GM21367 (cell line): ENCODE data around the gene SLC12A5.

Experiments used
- ATAC-seq: cut with Tn5 transposase; IDR thresholded peaks from one replicate; pipeline ENCODE4 v1.9.1; 2021; ENCODE audit not compliant: unreplicated experiment

SLC12A5 gene

GRCh38 chr20:46006022-46006705 is 22.9 kb upstream of the SLC12A5 start:
- ATAC-seq, result no peak

GRCh38 chr20:46006964-46007363 is 22.1 kb upstream of the SLC12A5 start:
- ATAC-seq, result no peak

- no peak for ATAC-seq
Measured at GRCh38 chr20:46007671-46008070, 21.3 kb upstream of the SLC12A5 start.

GRCh38 chr20:46009816-46010215 is 19.2 kb upstream of the SLC12A5 start:
- ATAC-seq, result no peak

GRCh38 chr20:46010491-46011391 is 18.3 kb upstream of the SLC12A5 start:
- no peak for ATAC-seq

GRCh38 chr20:46011631-46012482 is 17.2 kb upstream of the SLC12A5 start:
- ATAC-seq, result no peak

- no peak for ATAC-seq
Measured at GRCh38 chr20:46012921-46013320, 16.1 kb upstream of the SLC12A5 start.

GRCh38 chr20:46013322-46013828 is 15.6 kb upstream of the SLC12A5 start:
- ATAC-seq, result no peak

- ATAC-seq, result no peak
Measured at GRCh38 chr20:46013829-46014516, 15.0 kb upstream of the SLC12A5 start.

GRCh38 chr20:46014517-46015396 is 14.3 kb upstream of the SLC12A5 start:
- ATAC-seq, result no peak

GRCh38 chr20:46017272-46017671 is 11.7 kb upstream of the SLC12A5 start:
- ATAC-seq, result no peak

- ATAC-seq, result no peak
Measured at GRCh38 chr20:46018112-46018511, 10.9 kb upstream of the SLC12A5 start.

GRCh38 chr20:46018611-46019010 is 10.4 kb upstream of the SLC12A5 start:
- no peak for ATAC-seq

GRCh38 chr20:46020555-46020954 is 8.5 kb upstream of the SLC12A5 start:
- no peak for ATAC-seq

GRCh38 chr20:46021361-46022359 is 7.4 kb upstream of the SLC12A5 start:
- ATAC-seq, result no peak

- no peak for ATAC-seq
Measured at GRCh38 chr20:46022411-46023147, 6.4 kb upstream of the SLC12A5 start.

- no peak for ATAC-seq
Measured at GRCh38 chr20:46023148-46023484, 5.9 kb upstream of the SLC12A5 start.

GRCh38 chr20:46023999-46024398 is 5.0 kb upstream of the SLC12A5 start:
- no peak for ATAC-seq
